Measurements from ENCODE around the gene LIPC.

The LIPC gene

DNA sequence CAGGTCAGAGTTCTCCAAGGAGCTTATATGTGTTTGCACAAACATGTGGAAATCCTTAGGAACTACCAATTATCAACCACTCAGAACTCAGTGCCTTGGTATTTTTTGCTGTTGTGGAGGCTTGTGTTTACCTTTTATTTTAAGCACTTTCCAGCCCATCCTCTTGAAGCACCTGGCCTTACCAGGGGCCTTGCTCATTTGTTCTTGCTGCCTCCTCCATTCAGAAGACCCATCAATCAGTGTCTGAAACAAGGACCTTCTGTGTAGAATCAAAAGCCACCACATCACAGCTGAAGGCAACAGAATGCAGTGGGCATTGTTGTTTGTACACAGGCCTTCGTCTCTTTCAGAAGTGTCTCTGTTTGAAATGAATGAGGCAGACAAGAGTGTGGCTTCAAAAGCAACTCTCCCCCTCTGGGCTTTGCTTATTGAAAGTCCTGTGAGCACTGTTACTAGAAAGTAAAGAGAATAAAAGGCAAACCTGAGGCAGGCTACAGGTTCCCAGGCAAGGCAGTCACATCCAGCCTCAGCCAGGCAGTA, 24.5 kb upstream of the LIPC start:
- DNase-seq, result no peak

- DNase-seq, result no peak
Observed at GRCh38 chr15:58407778-58408177, 24.0 kb upstream of the LIPC start.

GRCh38 chr15:58409861-58410260, 21.9 kb upstream of the LIPC start:
- DNase-seq, result no peak

GRCh38 chr15:58410353-58410752, 21.4 kb upstream of the LIPC start:
- DNase-seq, result peak; percentile 4

- DNase-seq, result no peak
Observed at GRCh38 chr15:58413253-58413652, 18.5 kb upstream of the LIPC start.

GRCh38 chr15:58415636-58416035, 16.2 kb upstream of the LIPC start:
- DNase-seq, result no peak

DNA sequence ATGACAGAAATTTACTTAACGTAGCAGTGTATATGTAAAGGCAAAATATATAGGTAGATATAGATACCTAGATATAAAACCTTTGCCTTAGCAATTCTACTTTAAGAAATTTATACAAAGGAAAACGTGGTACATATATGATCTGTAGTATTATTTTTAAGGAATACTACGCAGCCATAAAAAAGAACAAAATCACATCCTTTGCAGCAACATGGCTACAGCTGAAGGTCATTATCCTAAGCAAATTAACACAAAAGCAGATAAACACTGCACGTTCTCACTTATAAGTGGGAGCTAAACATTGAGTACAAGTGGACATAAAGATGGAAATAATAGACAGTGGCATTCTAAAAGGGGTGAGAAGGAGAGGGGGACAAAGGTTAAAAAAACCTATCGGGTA, 14.8 kb upstream of the LIPC start:
- DNase-seq, result no peak

DNA sequence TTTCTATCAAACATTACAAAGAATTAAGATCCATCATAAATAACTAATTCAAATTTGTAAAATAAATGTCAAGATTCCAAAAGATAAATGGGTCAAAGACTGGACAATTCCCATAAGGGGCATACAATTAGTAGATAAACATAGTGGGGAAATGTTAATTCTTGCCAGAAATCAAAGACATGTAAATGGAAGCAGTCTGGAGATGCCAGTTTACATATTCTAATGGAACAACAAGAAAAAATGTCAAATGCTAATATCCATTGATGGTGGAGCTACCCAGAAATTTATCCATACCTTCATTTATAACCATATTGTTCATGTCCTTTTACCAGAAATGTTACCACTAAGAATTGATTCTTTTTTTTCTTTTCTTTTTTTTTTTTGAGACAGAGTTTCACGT, 13.7 kb upstream of the LIPC start:
- no peak for DNase-seq

DNA sequence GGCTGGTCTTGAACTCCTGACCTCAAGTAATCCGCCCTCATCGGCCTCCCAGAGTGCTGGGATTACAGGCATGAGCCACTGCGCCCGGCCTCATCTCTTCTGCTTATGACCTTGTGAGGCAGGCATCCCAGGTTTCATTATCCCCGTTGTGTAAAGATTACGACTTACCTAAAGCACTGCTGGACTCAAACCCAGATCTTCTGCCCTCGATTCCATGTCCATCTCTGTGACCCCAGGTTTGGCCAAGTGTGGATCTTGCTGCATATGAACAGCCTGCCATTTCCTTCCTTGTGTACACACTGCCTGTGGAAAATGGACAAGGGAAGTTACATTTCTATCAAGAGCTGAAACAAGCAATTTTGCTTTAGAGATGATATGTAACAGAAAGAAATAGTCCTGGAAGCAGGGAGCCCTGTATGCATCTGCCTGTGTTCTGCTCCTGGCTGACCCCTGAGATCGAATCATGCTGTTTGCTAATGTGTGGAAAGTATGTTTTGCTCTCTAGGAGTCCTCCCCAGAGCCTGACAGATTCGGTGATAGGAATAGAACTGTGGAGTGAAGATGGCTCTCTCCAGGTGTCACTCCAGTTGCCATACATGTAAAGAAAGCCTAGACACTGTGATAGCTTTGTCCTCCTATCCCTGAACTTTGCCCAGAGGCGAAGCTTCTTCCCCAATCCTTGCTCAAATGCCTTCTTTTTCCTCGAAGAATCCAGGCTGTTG, 11.8 kb upstream of the LIPC start:
- DNase-seq, result no peak

GRCh38 chr15:58420579-58421043, 11.2 kb upstream of the LIPC start:
- no peak for DNase-seq

DNA sequence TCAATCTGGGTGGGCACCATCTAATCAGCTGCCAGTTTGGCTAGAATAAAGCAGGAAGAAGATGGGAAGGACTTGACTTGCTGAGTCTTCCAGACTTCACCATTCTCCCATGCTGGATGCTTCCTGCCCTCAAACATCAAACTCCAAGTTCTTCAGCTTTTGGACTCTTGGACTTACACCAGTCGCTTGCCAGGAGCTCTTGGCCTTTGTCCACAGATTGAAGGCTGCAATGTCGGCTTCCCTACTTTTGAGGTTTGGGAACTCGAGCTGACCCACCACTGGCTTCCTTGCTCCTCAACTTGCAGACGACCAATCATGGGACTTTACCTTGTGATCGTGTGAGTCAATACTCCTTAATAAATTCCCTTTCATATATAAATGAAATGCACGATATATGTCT, 8.6 kb upstream of the LIPC start:
- no peak for DNase-seq

DNA sequence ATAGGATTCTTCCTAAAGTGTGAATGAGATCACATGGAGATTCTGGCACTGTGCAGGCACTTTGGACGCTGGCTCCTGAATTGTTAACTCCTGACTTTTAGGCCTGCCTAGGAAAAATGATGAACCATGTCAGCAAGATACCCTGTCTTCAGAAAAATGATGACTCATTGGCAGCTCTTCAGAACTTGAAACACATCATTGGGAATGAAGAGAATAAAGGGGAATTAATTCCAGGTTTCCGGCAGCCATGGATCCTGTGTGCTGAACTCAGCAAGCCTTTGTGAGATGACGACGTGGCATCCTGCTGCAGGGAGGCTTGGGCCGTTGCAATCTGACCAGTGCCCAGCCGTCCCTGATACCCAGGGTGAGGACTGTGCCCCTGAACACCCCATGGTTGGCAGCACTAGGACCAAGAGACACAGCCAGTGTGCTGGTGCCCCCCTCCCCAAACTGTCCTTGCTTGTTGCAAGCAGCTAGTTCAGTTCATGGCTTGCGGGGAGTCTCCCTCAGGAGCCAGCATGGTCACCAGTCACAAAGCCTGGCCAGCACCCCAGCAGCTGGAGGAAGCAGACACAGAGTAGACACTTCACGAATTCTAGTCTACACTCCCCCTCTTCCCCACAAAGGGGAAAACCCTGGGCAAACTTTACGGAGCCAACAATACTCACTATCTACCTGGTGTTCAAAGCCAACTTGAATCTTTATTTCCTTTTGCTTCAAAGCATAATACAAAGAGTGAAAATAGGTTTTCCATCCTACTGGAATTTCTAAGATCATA, 7.8 kb upstream of the LIPC start:
- no peak for DNase-seq

DNA sequence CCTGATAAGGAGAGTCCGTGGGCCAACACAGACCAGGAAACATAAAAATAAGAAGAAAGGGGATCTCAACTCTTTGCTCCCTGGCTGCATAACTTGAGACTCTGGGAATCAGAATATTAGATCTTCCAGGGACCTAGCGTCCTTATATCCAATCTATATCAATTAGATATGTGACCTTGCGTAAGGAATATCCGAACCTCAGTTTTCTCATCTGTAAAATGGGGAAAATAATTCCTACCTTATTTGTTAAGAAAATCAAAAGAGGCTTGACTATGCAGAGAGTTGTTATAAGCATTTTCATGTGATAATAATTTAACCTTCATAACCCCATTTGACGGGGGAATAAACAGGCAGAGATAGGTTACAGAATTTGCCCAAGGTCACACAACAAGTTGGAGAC, 7.1 kb upstream of the LIPC start:
- DNase-seq, result no peak

DNA sequence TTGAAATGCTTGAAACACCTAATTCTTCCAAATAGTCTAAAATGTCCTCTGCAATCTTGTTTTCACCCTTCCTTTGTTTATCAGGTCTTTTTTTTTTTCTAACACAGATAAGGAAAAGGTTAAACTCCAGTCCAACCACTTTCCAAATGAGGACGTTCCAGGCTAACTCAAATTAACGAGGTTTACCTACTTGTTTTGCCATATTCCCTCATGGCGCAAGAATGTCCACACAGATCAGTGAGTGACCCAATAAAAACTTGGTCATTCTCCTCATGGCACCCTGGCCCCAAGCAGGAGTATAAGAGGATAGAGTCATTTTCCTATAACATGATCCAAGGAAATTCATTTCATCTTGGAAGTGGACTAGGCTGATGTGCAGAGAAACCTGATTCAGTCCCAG, 6.6 kb upstream of the LIPC start:
- no peak for DNase-seq

DNA sequence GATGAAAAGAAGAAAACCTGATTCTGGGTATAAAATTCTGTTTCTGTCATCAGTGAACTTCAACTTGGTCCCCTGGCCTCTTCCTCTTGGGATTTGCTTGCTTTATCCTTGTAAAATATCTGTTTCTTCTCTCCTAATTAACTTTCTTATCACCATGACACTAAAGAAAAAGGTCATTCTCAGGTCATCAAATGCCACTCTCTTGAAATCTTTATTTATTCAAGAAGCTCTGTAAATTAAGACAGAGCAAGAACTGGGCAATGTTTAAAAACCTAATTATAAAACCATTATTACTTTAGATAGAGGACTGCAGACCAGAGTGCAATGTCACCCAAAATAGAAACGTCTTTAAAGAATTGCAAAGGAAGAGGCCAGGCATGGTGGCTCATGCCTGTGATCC, 6.0 kb upstream of the LIPC start:
- DNase-seq, result no peak

GRCh38 chr15:58426501-58426900, 5.3 kb upstream of the LIPC start:
- no peak for DNase-seq

DNA sequence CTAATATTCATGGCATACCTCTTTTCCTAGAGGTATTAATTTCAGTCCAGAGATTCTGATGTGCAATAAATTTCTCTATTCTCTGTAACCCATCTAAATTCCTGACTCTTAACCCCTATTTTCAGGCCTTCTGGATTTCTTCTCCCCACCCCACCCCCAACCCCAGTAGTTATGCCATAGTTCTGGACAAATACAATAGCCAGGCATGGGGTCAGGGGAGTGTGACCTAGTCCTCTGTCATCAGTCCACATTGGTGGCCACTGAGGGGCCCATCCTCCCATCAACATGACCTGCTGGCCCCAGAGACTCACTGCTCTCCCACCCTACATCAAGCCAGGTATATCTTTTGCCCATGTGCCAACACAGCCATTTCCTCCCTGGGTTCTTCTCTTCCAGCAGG, 3.8 kb upstream of the LIPC start:
- no peak for DNase-seq

DNA sequence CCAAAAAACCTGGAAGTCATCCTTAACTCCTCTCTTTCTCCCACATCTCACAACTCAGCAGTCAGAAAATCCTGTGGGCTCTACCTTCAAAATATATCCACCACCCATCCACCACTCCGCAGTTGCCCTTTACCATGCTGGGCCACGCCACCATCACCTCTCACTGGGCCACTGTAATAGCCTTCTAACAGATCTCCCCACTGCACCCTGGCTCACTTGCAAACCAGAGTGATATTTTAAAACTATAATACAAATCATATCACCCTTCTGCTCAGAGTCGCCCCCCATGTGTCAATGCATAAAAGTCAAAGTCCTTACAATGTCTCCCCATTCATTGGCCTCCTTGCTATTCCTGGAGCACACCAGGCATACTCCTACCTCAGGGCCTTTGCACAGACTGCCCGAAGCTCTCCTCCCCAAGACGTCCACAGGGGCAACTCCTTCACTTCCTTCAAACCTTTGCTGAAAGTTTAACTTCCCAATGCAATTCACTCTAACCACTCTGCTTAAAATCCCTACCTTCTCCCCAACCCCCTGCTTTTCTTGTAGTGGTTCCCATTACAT, 1.5 kb upstream of the LIPC start:
- DNase-seq, result no peak

DNA sequence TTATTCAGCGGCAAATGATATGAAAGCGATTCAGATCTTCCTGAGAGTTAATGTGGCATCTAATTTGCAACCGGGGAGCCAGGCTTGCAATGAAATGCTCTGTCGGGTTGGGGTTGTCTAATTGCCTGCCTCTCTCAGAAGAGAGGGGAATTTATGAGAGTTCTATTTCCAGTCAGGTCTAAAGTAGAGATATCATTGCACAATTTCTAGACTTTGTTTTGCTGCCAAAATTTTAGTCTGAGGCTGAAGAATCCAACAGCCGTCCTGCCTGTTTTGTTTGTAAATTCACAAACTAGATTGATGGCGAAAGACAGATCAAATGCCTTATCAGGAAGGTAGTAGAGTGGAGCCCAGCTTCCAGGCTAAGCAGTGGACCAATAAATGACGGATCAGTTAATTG, 610 bp downstream of the LIPC start:
- DNase-seq, result no peak

DNA sequence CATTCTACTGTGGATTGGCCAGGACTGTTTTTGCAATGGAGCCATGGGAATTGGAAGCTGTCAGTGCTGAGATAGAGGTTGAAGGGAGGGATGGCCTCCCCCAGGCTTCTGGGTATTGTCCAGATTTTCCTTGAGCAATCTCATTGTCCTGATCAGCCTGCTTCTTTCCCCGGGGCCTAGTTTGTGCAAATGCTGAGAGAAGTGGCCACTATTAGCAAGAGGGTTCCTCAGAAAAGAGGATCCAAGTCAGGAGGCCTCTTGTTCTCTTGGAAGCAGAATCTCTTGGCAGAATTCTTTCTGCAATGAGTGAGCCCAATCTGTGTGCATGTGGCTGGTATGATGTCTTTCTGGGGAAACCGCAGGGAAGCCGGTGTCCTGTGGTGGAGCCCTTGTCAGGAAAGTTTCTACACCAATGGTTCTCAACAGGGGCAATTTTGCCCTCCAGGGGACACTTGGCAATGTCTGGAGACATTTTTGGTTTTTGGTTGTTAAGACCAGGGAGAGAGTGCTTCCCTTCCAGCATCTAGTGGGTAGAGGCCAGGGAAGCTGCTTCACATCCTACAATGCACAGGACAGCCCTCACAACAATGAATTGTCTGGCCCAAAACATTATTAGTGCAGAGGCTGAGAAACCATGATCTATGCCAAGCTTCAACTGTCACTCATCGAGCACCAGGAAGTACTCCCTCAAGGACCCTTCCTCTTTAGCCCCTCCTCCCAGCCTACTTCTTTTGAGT, 2.0 kb downstream of the LIPC start:
- no peak for DNase-seq

DNA sequence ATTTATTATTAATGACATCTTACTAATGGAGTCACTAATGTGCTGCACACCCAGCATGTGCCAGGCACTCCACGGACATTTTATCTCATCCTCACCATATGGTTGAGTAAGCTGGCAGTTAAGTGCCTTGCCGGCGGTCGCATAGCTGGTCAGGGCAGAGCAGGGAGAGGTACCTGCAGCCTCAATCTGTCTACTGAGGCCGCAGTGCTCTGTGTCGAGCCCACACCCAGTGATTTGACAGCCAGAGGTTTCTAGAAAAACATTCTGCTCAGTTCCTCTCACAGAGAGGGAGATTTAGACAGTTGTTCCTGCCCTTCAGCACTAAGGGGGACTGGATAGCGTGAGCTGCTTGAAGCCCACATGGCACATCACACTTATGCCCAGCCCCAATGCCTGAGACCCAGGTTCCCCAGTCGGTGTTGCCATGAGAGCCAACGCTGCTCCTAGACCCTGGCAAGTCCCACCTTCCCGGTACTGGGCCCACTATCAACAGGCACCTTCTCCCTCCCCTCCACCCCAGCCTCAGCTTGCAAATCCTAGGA, 2.6 kb downstream of the LIPC start:
- no peak for DNase-seq

- DNase-seq, result no peak
Observed at GRCh38 chr15:58436552-58436951, 4.8 kb downstream of the LIPC start.

Measured in effector CD8-positive, alpha-beta T cell (primary cell).